GM21381 (cell line): Measurements from ENCODE around the gene SFXN5.
"Not testable (repeated sequence)": the region's sequence is repeated elsewhere in the genome, so short reads cannot be mapped to it uniquely, and the experiment has no call there.

Experiments used
- ATAC-seq: cut with Tn5 transposase; IDR thresholded peaks from one replicate; pipeline ENCODE4 v1.9.1; 2021; ENCODE audit warnings: mild to moderate bottlenecking, moderate library complexity; ENCODE audit not compliant: unreplicated experiment

The SFXN5 gene

DNA sequence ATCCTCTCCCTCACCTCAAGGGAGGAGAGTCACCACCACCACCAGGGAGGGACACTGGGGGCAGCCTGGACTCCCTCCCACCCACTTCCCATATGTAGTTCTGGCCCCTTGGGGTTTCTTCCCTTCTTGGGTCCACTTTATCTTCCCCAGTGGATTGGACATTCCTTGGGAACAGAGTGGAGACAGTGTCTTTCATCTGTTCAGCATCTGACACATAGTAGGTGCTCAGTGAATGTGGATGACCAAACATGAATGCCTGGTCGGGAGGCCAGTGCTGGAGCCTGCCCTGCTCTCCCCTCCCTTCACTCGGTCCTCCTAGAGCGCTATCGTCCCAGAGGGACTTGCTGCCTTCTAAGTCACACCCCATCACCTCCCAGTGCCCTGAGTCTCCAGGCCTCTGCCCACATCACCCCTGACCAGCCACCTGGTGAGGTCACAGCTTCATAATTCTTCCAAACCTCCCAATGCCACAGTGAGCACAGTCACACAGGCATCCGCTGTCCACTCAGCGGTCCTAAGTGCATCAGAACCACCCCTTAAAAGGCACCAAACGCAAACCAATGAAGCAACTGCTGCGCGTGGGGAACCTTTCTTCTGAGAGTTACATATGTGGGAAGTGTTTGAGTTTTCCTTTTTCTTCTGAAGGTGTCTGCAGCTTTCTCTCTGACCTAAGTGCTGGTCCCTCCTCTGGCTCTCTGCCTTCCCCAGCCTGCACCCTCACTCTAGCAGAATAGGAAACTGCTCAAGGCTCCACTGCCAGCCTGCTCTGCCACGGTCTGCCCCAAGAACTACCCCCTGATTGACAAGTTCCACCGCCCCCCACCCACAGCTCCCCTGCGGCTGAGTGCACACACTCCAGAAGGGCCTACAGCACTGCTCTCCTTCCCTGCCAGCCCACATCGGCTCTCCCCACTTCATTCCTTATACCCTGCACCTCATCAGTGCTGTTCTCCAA lies 7.2 kb upstream of the SFXN5 start:
- no peak for ATAC-seq

DNA sequence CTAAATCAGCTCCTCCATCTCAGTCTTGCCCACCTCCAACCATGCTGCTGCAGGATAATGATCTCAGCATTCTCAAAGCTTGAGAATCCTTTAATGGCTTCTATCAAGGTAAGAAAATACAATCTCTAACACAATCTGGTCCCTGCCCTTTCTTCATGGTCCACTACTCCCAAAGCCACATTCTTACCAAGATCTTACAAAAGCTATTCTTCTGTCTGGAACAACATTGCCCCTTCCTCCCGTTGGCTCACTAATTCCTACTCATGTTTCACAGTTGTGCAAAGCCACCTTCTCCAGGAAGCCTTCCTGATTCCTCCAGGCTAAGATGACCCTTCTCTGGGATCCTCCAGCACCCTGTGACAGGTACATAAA lies 5.9 kb upstream of the SFXN5 start:
- no peak for ATAC-seq

- ATAC-seq = no peak
Observed at GRCh38 chr2:73076701-73077423, 5.3 kb upstream of the SFXN5 start.

GRCh38 chr2:73075477-73076373 lies 4.2 kb upstream of the SFXN5 start:
- no peak for ATAC-seq

DNA sequence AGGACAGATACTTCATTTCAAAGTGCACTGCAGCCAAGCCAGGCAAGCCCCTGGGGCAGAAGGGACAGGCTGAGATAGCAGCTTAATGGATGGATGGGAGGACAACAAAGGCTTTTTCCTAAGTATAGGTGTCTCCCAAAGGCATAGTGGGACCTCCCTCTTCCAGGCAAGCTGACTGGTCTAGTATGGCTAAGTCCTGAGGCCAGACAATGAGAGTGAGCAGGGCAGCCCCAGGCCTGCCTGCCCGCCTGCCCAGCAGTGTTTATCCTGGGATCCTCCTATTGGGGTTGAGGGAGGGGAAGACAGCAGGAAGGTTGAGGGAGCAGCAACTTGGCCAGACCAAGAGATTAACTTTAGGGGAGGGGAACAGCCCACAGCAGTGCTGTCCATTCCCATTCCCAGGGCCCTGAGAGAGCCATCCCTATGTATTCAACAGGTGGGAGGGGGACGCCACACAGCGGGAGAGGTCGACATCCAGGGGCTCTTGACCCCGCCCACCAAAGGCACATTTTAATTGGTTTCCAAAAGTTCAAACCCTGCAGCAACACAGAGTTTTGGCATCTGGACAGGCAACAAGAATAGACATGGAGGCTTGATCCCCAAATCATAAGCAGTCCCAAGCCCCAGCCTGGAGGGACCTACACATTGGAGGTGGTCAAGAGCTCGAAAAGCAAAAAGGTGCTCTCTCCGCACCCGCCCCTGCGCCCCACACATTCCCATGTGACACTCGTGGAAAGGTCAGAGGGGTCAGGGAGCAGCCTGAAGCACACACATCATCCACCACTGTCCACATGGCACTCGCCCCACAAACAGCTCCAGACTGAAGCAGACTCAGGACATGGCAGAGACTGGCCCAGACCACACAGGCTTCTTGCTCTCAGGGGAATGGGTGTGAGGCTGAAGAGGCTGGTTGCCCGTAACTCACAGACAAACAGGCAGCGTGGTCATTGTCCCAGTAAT lies 2.9 kb upstream of the SFXN5 start:
- no peak for ATAC-seq

DNA sequence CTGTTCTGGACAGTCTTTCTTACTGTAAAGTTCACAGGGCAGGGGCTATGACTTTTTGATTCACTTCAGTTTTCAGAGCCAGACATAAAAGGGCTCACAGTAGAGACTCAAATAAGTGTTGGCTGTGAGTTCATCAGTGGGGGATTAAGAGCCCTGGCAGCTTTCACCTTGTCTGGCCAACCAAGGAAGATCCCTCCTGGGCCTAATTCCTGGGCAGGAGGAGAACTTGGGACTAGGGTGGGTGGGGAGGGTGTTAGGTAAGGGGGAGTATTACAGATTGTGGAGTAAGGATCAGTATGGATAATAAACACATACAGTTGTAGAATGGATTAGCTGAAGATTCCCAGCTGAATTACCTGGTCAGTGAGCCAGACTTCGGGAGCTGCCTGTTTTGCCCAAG lies 904 bp upstream of the SFXN5 start:
- no peak for ATAC-seq

- no peak for ATAC-seq
Observed at GRCh38 chr2:73072129-73072395, 550 bp upstream of the SFXN5 start.

DNA sequence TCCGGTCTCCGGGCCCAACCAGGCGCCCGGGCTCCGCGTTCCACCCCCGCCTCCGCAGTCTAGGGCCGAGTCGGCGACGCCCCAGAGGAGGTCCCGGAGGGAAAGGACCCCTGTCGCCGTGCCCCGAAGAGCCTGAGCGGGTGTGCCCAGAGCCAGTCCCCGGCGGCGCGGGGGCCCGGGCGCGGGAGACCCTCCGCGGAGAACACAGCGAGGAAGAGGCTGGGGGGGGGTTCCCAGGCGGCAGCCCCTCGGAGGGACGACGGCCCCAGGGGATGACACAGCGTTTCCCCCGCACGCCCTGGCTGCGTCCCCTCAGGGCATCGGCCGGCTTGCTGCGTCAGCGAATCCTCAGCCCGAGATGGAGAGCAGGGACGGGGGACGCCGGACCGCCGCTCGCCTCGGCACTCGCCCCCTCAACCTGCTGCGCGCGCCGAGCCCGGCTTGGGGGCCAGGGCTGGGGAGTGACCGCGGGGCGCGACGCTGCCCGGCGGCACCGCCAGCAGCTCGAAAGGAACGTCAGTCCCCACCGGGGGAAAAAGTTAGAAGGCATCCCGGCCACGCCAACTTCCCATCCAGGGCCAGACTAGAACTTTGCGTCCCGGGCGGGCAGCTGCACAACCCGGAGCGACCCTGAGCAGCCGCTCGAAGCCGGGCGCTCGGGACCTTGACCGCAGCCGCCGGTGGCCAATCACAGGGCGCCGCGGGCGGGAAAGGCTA lies 711 bp downstream of the SFXN5 start:
- peak; percentile 23 for ATAC-seq

GRCh38 chr2:73069855-73070642 lies 1.5 kb downstream of the SFXN5 start:
- no peak for ATAC-seq

GRCh38 chr2:73069041-73069854 lies 2.3 kb downstream of the SFXN5 start:
- ATAC-seq = no peak

GRCh38 chr2:73068147-73068546 lies 3.4 kb downstream of the SFXN5 start:
- ATAC-seq = no peak

- no peak for ATAC-seq
Observed at GRCh38 chr2:73067043-73067442, 4.5 kb downstream of the SFXN5 start.

GRCh38 chr2:73065070-73065469 lies 6.4 kb downstream of the SFXN5 start:
- ATAC-seq = not testable (repeated sequence)

GRCh38 chr2:73063909-73064875 lies 7.3 kb downstream of the SFXN5 start:
- no peak for ATAC-seq

DNA sequence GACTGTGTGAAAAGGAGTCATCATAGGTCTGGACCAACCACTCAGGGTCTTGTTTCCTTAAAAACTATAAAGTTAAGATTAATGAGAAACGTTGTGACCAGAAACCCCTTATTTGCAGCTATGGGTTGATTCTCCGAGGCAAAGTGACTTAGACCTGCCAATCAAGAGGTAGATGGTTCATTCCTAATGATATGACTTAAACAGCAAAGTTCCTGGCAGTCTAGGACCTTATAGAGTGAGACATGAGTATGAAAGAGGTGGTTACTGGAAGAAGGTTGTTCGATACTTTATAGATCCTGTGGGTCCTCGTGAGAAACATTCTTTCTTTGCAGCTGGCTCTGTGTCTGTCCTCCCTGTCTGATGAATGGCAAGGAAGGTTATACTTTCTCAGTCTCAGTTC lies 8.0 kb downstream of the SFXN5 start:
- no peak for ATAC-seq

DNA sequence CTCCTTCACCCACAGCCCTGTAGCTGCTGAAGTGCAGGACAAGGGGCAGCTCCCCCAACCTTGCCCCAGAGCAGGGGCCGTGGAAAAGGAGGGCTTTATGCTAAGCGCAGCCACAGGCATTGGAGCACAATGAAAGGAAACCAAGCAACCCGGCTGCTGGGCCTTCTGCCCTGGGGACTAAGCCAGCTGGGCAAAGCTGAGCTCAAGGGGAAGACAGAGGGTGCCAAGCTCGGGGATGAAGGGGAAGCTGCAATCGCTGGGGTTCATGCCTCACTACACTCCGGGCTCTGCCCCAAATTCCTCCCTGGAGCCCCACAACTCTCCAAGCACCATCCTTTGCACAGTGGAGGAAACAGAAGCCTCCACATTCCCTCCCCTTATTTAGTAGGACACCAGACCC lies 12.4 kb downstream of the SFXN5 start:
- ATAC-seq = no peak

GRCh38 chr2:73054980-73055379 lies 16.5 kb downstream of the SFXN5 start:
- no peak for ATAC-seq
